AG04449 (cell line): ENCODE results near the gene ZCCHC14.
"Not testable (repeated sequence)": the region's sequence is repeated elsewhere in the genome, so short reads cannot be mapped to it uniquely, and the experiment has no call there.

Source experiments
- CTCF ChIA-PET: fragments of 350-600 bp; formaldehyde crosslinking; extraction: SDS; loops from one replicate; lab custom pipeline; 2021; ENCODE audit warnings: antibody characterized with exemption; lab: Yijun Ruan, JAX
- POLR2A ChIA-PET: fragments of 400-600, 350-600 bp; formaldehyde crosslinking; extraction: SDS; loops from one replicate; lab custom pipeline; 2020; ENCODE audit warnings: antibody characterized with exemption, inconsistent platforms; lab: Yijun Ruan, JAX
- DNase-seq: peaks from one replicate; pipeline ENCODE4 v3.0.0-alpha.2; 2010; ENCODE audit warnings: low read depth, low spot score
- H3K4me3 ChIP-seq: 2 replicates; pipeline ENCODE4 v1.5.1; 2011; ENCODE audit warnings: low read depth, mild to moderate bottlenecking, control low read depth, low read length
- CTCF ChIP-seq: IDR thresholded peaks from one replicate; pipeline ENCODE4 v1.5.1; 2011; ENCODE audit warnings: mild to moderate bottlenecking, moderate library complexity, low read length, control low read depth, inconsistent platforms; ENCODE audit not compliant: insufficient read depth; ENCODE audit errors: missing control alignments

The ZCCHC14 gene

DNA sequence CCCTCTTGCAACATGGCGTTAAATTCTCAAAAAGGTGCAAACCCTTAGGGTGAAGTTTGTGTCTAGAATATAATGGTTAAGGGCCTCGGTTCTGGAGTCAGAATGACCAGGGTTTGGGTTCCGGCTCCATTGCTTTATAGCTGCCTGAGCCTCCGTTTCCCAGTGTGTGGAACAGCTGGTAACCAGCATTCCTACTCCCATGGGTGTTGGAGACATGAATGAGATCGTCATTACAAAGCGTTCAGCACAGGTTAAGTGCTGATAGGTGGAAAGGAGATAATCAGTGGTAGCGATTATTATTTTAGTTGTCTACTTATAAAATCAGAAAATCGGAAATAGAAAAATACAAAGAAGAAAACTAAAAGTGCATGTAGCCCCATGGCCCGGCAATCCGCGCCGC lies 23.5 kb upstream of the ZCCHC14 start:
- TF ChIP-seq CTCF, result no peak

DNA sequence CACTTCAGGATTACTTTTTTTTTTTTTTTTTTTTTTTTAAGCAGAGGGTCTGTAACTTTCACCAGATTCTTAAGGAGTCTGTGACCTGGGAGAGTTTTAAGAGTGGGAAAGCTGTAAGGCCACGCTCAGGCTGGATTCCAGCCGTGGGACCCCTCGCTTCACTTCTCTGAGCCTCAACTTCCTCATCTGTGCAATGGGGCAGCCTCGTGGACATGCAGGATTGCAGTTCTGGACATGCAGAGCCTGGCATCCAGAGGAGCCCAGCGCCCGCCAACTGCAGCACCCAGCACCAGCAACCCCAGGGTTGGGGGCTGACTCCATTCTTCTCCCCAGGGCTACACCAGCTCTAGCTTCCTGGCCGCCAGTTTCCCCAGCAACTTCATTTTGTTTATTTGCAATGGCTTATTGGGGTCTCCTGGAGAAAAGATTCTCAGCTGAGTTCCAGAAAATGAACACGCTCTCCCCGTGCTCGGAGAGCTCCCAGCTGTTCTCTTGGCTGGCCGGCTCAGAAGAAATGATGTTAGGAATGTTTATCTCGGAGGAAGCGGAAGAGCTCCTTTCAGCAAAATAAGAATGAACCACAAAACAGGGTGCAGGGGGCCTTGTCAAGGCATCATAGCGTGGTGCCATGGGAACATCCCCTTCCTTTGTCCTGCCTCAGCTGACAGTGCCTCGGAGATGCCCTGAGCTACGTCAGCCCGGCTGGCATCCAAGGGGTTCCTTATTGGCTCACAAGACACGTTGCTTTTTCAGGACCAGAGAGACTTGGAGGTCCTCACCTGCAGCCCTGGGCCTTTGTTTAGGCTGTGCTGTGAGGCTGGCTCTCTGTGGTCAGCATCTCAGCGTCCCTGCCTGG lies 22.9 kb upstream of the ZCCHC14 start:
- ChIA-PET POLR2A (no interaction called here), CTCF (no interaction called here)
- no peak for DNase-seq
- no peak overlapping the region for H3K4me3 ChIP-seq
- TF ChIP-seq CTCF, result no peak

More for the DNA sequence above, 23.5 kb upstream of the ZCCHC14 start:
- ChIA-PET CTCF (no interaction called here), POLR2A (no interaction called here)
- H3K4me3 ChIP-seq, result no peak overlapping the region
- DNase-seq, result no peak

DNA sequence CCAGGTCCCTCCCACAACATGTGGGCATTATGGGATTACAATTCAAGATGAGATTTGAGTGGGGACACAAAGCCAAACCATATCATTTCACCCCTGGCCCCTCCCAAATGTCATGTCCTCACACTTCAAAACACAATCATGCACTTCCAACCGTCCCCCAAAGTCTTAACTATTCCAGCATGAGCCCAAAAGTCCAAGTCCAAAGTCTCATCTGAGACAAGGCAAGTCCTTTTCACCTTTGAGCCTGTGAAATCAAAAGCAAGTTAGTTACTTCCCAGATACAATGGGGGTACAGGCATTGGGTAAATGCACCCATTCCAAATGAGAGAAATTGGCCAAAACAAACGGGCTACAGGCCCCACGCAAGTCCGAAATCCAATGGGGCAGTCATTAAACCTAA lies 17.0 kb upstream of the ZCCHC14 start:
- DNase-seq, CTCF ChIA-PET, POLR2A ChIA-PET, H3K4me3 ChIP-seq: not testable (repeated sequence)

GRCh38 chr16:87507351-87508069 lies 14.7 kb upstream of the ZCCHC14 start:
- DNase-seq, result no peak
- no peak overlapping the region for H3K4me3 ChIP-seq
- ChIA-PET POLR2A (no interaction called here), CTCF (no interaction called here)
- no peak for TF ChIP-seq CTCF

DNA sequence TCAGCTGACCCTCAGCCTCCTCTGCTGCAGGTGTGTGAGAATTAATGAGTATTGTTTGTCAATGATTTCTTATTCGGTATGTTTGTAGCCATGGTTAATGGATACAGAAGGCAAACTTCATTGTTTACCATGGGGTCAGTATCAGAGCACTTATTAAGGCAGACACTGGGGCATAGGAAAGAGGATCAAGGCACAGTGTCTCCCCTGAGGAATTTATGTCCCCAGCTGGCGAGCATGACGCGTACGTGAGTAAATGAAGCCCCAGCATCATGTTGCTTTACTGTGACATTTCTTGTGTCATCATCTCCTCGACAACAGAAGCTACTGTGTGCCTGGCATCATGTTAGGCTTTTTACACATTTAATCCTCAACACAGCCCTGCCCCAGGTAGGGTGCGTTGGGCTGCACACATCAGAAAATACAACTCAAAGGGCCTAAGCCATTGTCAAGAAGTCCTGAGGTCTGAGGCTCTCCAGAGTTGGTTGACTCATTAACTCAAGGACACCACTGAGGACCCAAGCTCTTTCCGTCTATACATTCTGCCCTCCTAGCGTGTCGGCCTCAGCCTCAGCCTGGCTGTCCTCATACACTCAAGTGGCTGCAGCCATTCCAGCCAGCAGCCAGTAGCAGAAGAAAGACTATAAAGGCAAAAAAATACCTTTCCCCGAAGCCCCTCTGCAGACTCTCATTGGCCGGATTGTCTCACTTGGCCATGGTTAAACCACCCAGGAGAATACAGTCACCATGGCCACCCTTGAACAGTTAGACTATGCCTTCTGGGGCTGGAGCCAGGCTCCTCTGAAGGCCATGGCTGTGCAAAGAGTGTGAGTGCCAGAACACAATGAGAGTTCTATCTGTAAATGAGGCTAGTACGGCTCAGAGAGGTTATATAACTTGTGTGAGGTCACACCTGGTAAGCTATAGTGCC lies 13.9 kb upstream of the ZCCHC14 start:
- no peak overlapping the region for H3K4me3 ChIP-seq
- POLR2A ChIA-PET, result no interaction called here
- CTCF ChIA-PET, result no interaction called here
- TF ChIP-seq CTCF, result no peak
- DNase-seq, result no peak

DNA sequence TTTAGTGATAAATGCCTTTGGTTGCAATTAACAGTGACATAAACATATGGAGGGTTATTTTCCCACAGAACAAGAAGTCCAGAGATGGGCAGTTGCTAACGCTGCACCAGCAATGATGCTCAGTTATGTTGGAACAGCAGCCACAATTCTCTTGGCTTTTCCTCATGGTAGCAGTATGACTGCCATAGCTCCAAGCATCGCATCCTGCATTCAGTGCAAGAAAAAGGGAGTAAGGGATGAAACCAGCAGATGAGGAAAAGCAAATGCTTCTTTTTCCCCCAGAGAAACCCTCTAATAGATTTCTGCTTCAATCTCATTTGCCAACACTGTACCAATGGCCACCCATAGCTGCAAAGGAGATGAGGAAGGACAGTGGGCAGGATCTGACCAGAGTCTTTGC lies 13.0 kb upstream of the ZCCHC14 start:
- H3K4me3 ChIP-seq, result no peak overlapping the region
- no peak for DNase-seq
- CTCF ChIA-PET, result no interaction called here
- POLR2A ChIA-PET, result no interaction called here
- no peak for TF ChIP-seq CTCF

- DNase-seq, CTCF ChIA-PET, H3K4me3 ChIP-seq, POLR2A ChIA-PET: not testable (repeated sequence)
Measured at GRCh38 chr16:87503232-87503937, 10.6 kb upstream of the ZCCHC14 start.
